ENCODE measurements around the gene ZNF774. TPM values are rescaled to one million over a fixed set of nuclear protein-coding genes. Genes with fewer than 3 reads are reported as not detected.

The ZNF774 gene
- total RNA-seq, 1 experiment from 2014 or later, result 4.0 TPM

DNA sequence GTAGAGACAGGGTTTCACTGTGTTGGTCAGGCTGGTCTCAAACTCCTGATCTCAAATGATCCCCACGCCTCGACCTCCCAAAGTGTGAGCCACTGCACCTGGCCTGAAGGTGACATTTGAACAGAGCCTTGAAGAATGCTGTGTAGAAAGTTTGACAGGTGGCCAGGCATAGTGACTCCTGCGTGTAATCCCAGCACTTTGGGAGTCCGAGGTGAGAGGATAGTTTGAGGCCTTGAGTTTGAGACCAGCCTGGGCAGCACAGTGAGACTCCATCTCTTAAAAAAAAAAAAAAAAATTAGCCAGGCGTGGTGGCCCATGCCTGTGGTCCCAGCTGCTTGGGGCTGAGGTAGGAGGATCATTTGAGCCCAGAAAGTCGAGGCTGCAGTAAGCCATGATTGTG lies 37.4 kb downstream of the ZNF774 start:
- Histone ChIP-seq H2AFZ (ENCODE audit: low read depth, low read length, poor library complexity, severe bottlenecking) (no peak overlapping the region), H4K20me1 (ENCODE audit: insufficient read depth) (no peaks in the 10 kb centered on the region), H3K9me2 (ENCODE audit: insufficient read depth) (no peaks in the 10 kb centered on the region), H3K79me2 (ENCODE audit: insufficient read depth, low read length) (peaks cover 60% of the 10 kb centered on the region), H3K9me3 (ENCODE audit: control insufficient read depth in 1 of 2, insufficient read depth in 1 of 2, low read depth in 1 of 2, low read length in 2 of 2) (no peaks in the 10 kb centered on the region), H3K4me1 (ENCODE audit: control insufficient read depth in 1 of 2, insufficient read depth in 2 of 2, low read length in 2 of 2) (peaks cover 12 to 26% of the 10 kb centered on the region in 2 experiments; a peak in 3 of 4 replicates), H3K27ac (ENCODE audit: low read depth, low read length) (no peak overlapping the region), H3K4me2 (ENCODE audit: low read length) (peak overlapping the region; percentile 80), H3K27me3 (ENCODE audit: insufficient read depth, low read length) (no peaks in the 10 kb centered on the region), H3K9ac (ENCODE audit: low read length) (0 out of 2 replicates have a peak overlapping the region, but pooled peaks have one; percentile 80), H3K4me3 (replicated peaks in 1 of 2; ENCODE audit: low read depth in 1 of 2, low read length in 2 of 2) (peak overlapping the region; percentile 75 to 92), H3K36me3 (ENCODE audit: control insufficient read depth in 1 of 2, insufficient read depth in 2 of 2, low read length in 2 of 2) (peaks cover 2 to 18% of the 10 kb centered on the region in 2 experiments; a peak in 3 of 4 replicates)
- ChIA-PET POLR2A (interaction anchor here (2.2 to 2.4 kb wide), 2 partner anchors 11 to 13 kb away, joined by 8 to 13 read pairs; no protein-coding TSS in a partner anchor), RAD21 (ENCODE audit: low non-redundant PET in 1 of 2, low total read pairs in 2 of 2, uncharacterized antibody in 2 of 2, unreplicated experiment in 2 of 2) (no interaction called here), CTCF (no interaction called here)
- intact Hi-C loops (cut with micrococcal nuclease), result no loop called here
- BruUV-seq (replicated peaks), result no TSS peak
- no peak for TF ChIP-seq CEBPB (IDR thresholded peaks at IDR 0.05; ENCODE audit: low read depth)
- no peak for TF ChIP-seq SIN3A (IDR thresholded peaks at IDR 0.05; ENCODE audit: low read depth)
- TF ChIP-seq EZH2phosphoT487 (IDR thresholded peaks at IDR 0.05; ENCODE audit: borderline replicate concordance), result no peak
- TF ChIP-seq SP1 (IDR thresholded peaks at IDR 0.05; ENCODE audit: low read depth), result no peak
- TF ChIP-seq CBX3 (IDR thresholded peaks at IDR 0.05; ENCODE audit: low read depth), result no peak
- TF ChIP-seq, protein P1, sequence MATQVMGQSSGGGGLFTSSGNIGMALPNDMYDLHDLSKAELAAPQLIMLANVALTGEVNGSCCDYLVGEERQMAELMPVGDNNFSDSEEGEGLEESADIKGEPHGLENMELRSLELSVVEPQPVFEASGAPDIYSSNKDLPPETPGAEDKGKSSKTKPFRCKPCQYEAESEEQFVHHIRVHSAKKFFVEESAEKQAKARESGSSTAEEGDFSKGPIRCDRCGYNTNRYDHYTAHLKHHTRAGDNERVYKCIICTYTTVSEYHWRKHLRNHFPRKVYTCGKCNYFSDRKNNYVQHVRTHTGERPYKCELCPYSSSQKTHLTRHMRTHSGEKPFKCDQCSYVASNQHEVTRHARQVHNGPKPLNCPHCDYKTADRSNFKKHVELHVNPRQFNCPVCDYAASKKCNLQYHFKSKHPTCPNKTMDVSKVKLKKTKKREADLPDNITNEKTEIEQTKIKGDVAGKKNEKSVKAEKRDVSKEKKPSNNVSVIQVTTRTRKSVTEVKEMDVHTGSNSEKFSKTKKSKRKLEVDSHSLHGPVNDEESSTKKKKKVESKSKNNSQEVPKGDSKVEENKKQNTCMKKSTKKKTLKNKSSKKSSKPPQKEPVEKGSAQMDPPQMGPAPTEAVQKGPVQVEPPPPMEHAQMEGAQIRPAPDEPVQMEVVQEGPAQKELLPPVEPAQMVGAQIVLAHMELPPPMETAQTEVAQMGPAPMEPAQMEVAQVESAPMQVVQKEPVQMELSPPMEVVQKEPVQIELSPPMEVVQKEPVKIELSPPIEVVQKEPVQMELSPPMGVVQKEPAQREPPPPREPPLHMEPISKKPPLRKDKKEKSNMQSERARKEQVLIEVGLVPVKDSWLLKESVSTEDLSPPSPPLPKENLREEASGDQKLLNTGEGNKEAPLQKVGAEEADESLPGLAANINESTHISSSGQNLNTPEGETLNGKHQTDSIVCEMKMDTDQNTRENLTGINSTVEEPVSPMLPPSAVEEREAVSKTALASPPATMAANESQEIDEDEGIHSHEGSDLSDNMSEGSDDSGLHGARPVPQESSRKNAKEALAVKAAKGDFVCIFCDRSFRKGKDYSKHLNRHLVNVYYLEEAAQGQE (IDR thresholded peaks at IDR 0.05; ENCODE audit: low read depth), result no peak
- TF ChIP-seq, protein P2, sequence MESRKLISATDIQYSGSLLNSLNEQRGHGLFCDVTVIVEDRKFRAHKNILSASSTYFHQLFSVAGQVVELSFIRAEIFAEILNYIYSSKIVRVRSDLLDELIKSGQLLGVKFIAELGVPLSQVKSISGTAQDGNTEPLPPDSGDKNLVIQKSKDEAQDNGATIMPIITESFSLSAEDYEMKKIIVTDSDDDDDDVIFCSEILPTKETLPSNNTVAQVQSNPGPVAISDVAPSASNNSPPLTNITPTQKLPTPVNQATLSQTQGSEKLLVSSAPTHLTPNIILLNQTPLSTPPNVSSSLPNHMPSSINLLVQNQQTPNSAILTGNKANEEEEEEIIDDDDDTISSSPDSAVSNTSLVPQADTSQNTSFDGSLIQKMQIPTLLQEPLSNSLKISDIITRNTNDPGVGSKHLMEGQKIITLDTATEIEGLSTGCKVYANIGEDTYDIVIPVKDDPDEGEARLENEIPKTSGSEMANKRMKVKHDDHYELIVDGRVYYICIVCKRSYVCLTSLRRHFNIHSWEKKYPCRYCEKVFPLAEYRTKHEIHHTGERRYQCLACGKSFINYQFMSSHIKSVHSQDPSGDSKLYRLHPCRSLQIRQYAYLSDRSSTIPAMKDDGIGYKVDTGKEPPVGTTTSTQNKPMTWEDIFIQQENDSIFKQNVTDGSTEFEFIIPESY (IDR thresholded peaks at IDR 0.05; ENCODE audit: extremely low read depth, insufficient replicate concordance, low read length), result no peak
- TF ChIP-seq YY1 (IDR thresholded peaks at IDR 0.05; ENCODE audit: extremely low read depth, insufficient replicate concordance, low read depth, low read length), result no peak
- TF ChIP-seq EZH2 (IDR thresholded peaks at IDR 0.05), result no peak
- no peak for TF ChIP-seq RAD21 (IDR thresholded peaks at IDR 0.05; ENCODE audit: low read depth)
- no peak for TF ChIP-seq SRF (IDR thresholded peaks at IDR 0.05; ENCODE audit: low read depth)
- no peak for TF ChIP-seq EGR1 (IDR thresholded peaks at IDR 0.05; ENCODE audit: low read depth)
- TF ChIP-seq TCF7L2 (IDR thresholded peaks at IDR 0.05; ENCODE audit: borderline replicate concordance, extremely low read depth, insufficient read depth, insufficient read length), result no peak
- no peak for TF ChIP-seq FOSL1 (IDR thresholded peaks at IDR 0.05; ENCODE audit: low read depth)
- TF ChIP-seq POLR2AphosphoS5 (IDR thresholded peaks at IDR 0.05; ENCODE audit: low read depth, low read length), result no peak
- no peak for TF ChIP-seq ZNF274 (IDR thresholded peaks at IDR 0.05; ENCODE audit: low read depth, low read length)
- no peak for TF ChIP-seq ZFX (IDR thresholded peaks at IDR 0.05)
- TF ChIP-seq ELF1 (IDR thresholded peaks at IDR 0.05; ENCODE audit: borderline replicate concordance, low read depth), result no peak
- DNase-seq (ENCODE audit: low read depth, low spot score) (no peak), ATAC-seq (no peak)
